K562 (cell line): ENCODE data around the gene DUS1L. TPM values are rescaled to one million over a fixed set of nuclear protein-coding genes. Genes with fewer than 3 reads are reported as not detected.

Experiments
- CHD2 ChIP-seq: IDR thresholded peaks from 2 replicates; pipeline ENCODE4 v1.6.1; 2011; ENCODE audit warnings: low read depth, low read length
- DIDO1 ChIP-seq: fragments of 450-650 bp; IDR thresholded peaks from 2 replicates; pipeline ENCODE4 v1.6.1; 2016; ENCODE audit warnings: low read depth, missing biosample characterization, missing genetic modification characterization
- ESRRB ChIP-seq: fragments of 250-450 bp; sonication (Bioruptor Pico); IDR thresholded peaks from 2 replicates; pipeline ENCODE4 v1.5.0; 2020; ENCODE audit warnings: mild to moderate bottlenecking, moderate library complexity, borderline replicate concordance
- FIP1L1 ChIP-seq: fragments of 200-400 bp; formaldehyde crosslinking; IDR thresholded peaks from 2 replicates; pipeline ENCODE4 v1.6.1; 2018; ENCODE audit warnings: mild to moderate bottlenecking, low read depth, low read length; ENCODE audit not compliant: poor library complexity, severe bottlenecking
- GABPB2 ChIP-seq: fragments of 250-450 bp; sonication (Bioruptor Pico); conservative IDR thresholded peaks from 2 replicates; pipeline ENCODE4 v1.5.1; 2021; ENCODE audit warnings: mild to moderate bottlenecking
- HIVEP1 ChIP-seq: fragments of 250-450 bp; sonication (Bioruptor Pico); IDR thresholded peaks from 2 replicates; pipeline ENCODE4 v1.4.0; 2020; ENCODE audit warnings: mild to moderate bottlenecking
- HSF4 ChIP-seq: fragments of 250-450 bp; sonication (Bioruptor Pico); IDR thresholded peaks from 2 replicates; pipeline ENCODE4 v2.1.2; 2022; ENCODE audit warnings: mild to moderate bottlenecking, moderate library complexity, borderline replicate concordance
- JUN ChIP-seq, 2 experiments: sonication (generic) in 1 of 2; formaldehyde crosslinking in 1 of 2; IDR thresholded peaks; 2 replicates each; pipeline versions ENCODE4 v1.6.1 to v1.8.0; 2012 to 2022; ENCODE audit warnings: borderline replicate concordance in 2 of 2, mild to moderate bottlenecking in 2 of 2, improper control_type of control experiment in 1 of 2, low read depth in 1 of 2, low read length in 1 of 2, missing genetic modification reagents in 1 of 2
- MTA1 ChIP-seq: fragments of 450-650 bp; IDR thresholded peaks from 2 replicates; pipeline ENCODE4 v1.6.1; 2017; ENCODE audit warnings: borderline replicate concordance
- POLR2A ChIP-seq: fragments of 450-650 bp; conservative IDR thresholded peaks from 2 replicates; pipeline ENCODE4 v1.6.1; 2016
- PTTG1 ChIP-seq: fragments of 450-650 bp; IDR thresholded peaks from 2 replicates; pipeline ENCODE4 v1.6.1; 2016; ENCODE audit warnings: low read depth, mild to moderate bottlenecking, missing genetic modification characterization, missing compliant biosample characterization
- RBFOX2 ChIP-seq: fragments of 200-400 bp; formaldehyde crosslinking; IDR thresholded peaks from 2 replicates; pipeline ENCODE4 v1.6.1; 2017; ENCODE audit warnings: low read depth, mild to moderate bottlenecking, low read length, moderate library complexity
- RNF2 ChIP-seq: sonication (generic); IDR thresholded peaks from 2 replicates; pipeline ENCODE4 v1.6.1; 2016
- SREBF1 ChIP-seq: fragments of 150-350 bp; IDR thresholded peaks from 2 replicates; pipeline ENCODE4 v1.6.1; 2014; ENCODE audit warnings: antibody characterized with exemption, low read depth, low read length, borderline replicate concordance
- ZNF174 ChIP-seq: fragments of 250-450 bp; sonication (Bioruptor Pico); IDR thresholded peaks from 2 replicates; pipeline ENCODE4 v1.4.0; 2020; ENCODE audit warnings: mild to moderate bottlenecking
- ZNF354B ChIP-seq: fragments of 250-450 bp; sonication (Bioruptor Pico); IDR thresholded peaks from 2 replicates; pipeline ENCODE4 v1.4.0; 2020
- ZNF57 ChIP-seq: fragments of 450-650 bp; formaldehyde crosslinking; IDR thresholded peaks from 2 replicates; pipeline ENCODE4 v1.4.0; 2020; ENCODE audit warnings: mild to moderate bottlenecking, moderate library complexity
- ZNF707 ChIP-seq: fragments of 250-450 bp; sonication (Bioruptor Pico); conservative IDR thresholded peaks from 2 replicates; pipeline ENCODE4 v1.8.0; 2022; ENCODE audit warnings: inconsistent platforms, mild to moderate bottlenecking, moderate library complexity
- polyA plus RNA-seq, 8 experiments: library from polyadenylated mRNA; depleted of rRNA in 4 of 8; stranded (reverse) in 5 of 8; unstranded in 3 of 8; fragments of >200 nt; fragmentation: Nextera tagmentation in 2 of 8; fragmentation: Illumina TruSeq in 1 of 8; extraction: Ambion mirVana in 2 of 8; extraction: Trizol in 1 of 8; gene quantifications; 2 replicates each; pipeline versions ENCODE4 v1.2.1 to v1.2.3, GENCODE V29; 2011 to 2014; ENCODE audit warnings: inconsistent platforms in 1 of 8, missing spikeins in 1 of 8
- total RNA-seq, 7 experiments: library from RNA; depleted of rRNA in 6 of 7; stranded (reverse); fragments of >200 nt in 6 of 7; fragmentation: Illumina TruSeq in 2 of 7; extraction: Trizol in 2 of 7; gene quantifications; 2 replicates each; pipeline versions ENCODE4 v1.2.1 to v1.2.3, GENCODE V29; 2011 to 2021; ENCODE audit warnings: low replicate concordance in 1 of 7
- TF ChIP-seq, protein P1 (sequence below): fragments of 250-450 bp; sonication (Bioruptor Pico); IDR thresholded peaks from 2 replicates; pipeline ENCODE4 v1.8.0; 2021; ENCODE audit warnings: moderate library complexity, mild to moderate bottlenecking, inconsistent platforms
- TF ChIP-seq, protein P2 (sequence below): IDR thresholded peaks from 2 replicates; pipeline ENCODE4 v1.6.1; 2011; ENCODE audit warnings: borderline replicate concordance, low read depth, mild to moderate bottlenecking, moderate library complexity, low read length; ENCODE audit not compliant: insufficient read depth, poor library complexity, severe bottlenecking
- TF ChIP-seq, protein P3 (sequence below), 3 experiments: fragments of 200-800 bp in 1 of 3; sonication (Bioruptor generic) in 1 of 3; sonication (generic) in 1 of 3; formaldehyde crosslinking in 1 of 3; IDR thresholded peaks; 2 replicates each; pipeline versions ENCODE4 v1.6.1 to v1.8.0; 2016 to 2022; ENCODE audit warnings: mild to moderate bottlenecking in 2 of 3, missing compliant biosample characterization in 2 of 3, missing genetic modification characterization in 2 of 3, missing genetic modification reagents in 1 of 3
- TF ChIP-seq, protein P4 (sequence below): fragments of 250-450 bp; sonication (Bioruptor Pico); IDR thresholded peaks from 2 replicates; pipeline ENCODE4 v1.5.0; 2020; ENCODE audit warnings: mild to moderate bottlenecking

Gene DUS1L
- total and polyA plus RNA-seq, 9 of the 15 experiments (the other 6 are each of a cell fraction or from before 2014, with no cell fraction given), result 7.8 to 210 (median 83.9) TPM

DNA sequence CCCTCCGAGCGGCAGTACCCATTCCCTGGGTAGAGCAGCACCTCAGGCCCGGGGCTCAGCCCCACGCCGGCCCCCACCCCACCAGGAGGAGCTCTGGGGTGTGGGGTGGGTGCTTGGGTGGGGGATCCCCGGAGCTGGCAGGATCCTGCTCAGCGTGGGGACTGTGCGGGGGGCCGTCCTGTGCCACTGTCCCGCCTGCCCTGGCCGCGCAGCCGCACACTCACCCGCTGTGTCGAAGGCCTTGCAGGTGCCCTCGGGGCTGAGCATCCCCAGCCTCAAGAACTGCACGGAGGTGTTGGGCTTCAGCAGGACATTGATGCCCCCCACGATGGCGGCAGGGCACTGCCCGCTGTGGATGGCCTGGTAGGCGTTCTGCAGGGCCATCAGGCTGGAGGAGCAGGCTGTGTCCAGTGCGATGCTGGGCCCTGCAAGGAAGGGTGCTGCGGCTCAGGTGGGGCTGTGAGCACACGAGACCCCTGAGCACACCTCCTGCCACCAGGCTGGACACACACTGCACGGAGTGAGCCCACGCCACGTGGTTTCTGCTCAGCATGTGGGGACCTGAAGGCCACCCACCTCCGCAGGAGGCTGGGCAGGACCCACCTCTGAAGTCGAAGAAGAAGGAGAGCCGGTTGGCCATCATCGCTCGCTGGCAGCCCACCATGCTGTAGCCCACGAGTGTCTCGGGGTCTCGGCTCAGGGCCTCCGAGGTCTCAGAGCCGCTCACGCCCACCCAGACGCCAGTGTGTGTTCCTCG is 27.6 kb upstream of the DUS1L start (continued):
- TF ChIP-seq JUN (IDR thresholded peaks at IDR 0.05; ENCODE audit: borderline replicate concordance, low read depth, low read length) (no peak), JUN (CRISPR knock-in tag; IDR thresholded peaks at IDR 0.05; ENCODE audit: borderline replicate concordance) (no peak), ZNF707 (CRISPR knock-in tag) (no peak), PTTG1 (tag) (no peak), RNF2 (no peak), FIP1L1 (peak; percentile 91), ZNF57 (CRISPR knock-in tag) (no peak), ESRRB (CRISPR knock-in tag) (no peak), DIDO1 (no peak), HSF4 (CRISPR knock-in tag) (no peak), POLR2A (peak; percentile 68), ZNF174 (CRISPR knock-in tag) (no peak), HIVEP1 (no peak), RBFOX2 (peak; percentile 75), ZNF354B (CRISPR knock-in tag) (no peak), GABPB2 (no peak), CHD2 (no peak), SREBF1 (no peak), MTA1 (no peak)
- TF ChIP-seq, protein P1, sequence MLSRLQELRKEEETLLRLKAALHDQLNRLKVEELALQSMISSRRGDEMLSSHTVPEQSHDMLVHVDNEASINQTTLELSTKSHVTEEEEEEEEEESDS (CRISPR knock-in tag), result no peak
- TF ChIP-seq, protein P2, sequence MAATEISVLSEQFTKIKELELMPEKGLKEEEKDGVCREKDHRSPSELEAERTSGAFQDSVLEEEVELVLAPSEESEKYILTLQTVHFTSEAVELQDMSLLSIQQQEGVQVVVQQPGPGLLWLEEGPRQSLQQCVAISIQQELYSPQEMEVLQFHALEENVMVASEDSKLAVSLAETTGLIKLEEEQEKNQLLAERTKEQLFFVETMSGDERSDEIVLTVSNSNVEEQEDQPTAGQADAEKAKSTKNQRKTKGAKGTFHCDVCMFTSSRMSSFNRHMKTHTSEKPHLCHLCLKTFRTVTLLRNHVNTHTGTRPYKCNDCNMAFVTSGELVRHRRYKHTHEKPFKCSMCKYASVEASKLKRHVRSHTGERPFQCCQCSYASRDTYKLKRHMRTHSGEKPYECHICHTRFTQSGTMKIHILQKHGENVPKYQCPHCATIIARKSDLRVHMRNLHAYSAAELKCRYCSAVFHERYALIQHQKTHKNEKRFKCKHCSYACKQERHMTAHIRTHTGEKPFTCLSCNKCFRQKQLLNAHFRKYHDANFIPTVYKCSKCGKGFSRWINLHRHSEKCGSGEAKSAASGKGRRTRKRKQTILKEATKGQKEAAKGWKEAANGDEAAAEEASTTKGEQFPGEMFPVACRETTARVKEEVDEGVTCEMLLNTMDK, result no peak
- TF ChIP-seq, protein P3, sequence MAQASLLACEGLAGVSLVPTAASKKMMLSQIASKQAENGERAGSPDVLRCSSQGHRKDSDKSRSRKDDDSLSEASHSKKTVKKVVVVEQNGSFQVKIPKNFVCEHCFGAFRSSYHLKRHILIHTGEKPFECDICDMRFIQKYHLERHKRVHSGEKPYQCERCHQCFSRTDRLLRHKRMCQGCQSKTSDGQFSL (CRISPR knock-in tag; IDR thresholded peaks at IDR 0.05), result no peak
- TF ChIP-seq, protein P3 (tag; IDR thresholded peaks at IDR 0.05), result no peak
- TF ChIP-seq, protein P4, sequence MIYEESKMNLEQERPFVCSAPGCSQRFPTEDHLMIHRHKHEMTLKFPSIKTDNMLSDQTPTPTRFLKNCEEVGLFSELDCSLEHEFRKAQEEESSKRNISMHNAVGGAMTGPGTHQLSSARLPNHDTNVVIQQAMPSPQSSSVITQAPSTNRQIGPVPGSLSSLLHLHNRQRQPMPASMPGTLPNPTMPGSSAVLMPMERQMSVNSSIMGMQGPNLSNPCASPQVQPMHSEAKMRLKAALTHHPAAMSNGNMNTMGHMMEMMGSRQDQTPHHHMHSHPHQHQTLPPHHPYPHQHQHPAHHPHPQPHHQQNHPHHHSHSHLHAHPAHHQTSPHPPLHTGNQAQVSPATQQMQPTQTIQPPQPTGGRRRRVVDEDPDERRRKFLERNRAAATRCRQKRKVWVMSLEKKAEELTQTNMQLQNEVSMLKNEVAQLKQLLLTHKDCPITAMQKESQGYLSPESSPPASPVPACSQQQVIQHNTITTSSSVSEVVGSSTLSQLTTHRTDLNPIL (CRISPR knock-in tag), result no peak
